GM12878 (cell line): Measurements from ENCODE around the gene SEC23A.

Experiments used
- CTCF ChIP-seq, 3 experiments: IDR thresholded peaks in 2 of 3; conservative IDR thresholded peaks in 1 of 3; 2 replicates each; pipeline ENCODE4 v1.5.1; 2011; ENCODE audit warnings: low read depth in 3 of 3, low read length in 3 of 3, mild to moderate bottlenecking in 3 of 3, control low read depth in 2 of 3, moderate library complexity in 2 of 3, inconsistent platforms in 1 of 3, mixed read lengths in 1 of 3; ENCODE audit not compliant: control insufficient read depth in 2 of 3, insufficient read depth in 1 of 3; ENCODE audit errors: extremely low read depth in 1 of 3
- POLR2A ChIP-seq: IDR thresholded peaks from 2 replicates; pipeline ENCODE4 v1.6.1; 2011; ENCODE audit warnings: low read depth, mild to moderate bottlenecking, low read length
- SMC3 ChIP-seq: IDR thresholded peaks from 2 replicates; pipeline ENCODE4 v1.6.1; 2011; ENCODE audit warnings: low read length, improper control_type of control experiment, borderline replicate concordance
- ZBTB33 ChIP-seq: fragments of 450-650 bp; IDR thresholded peaks from 2 replicates; pipeline ENCODE4 v1.6.1; 2017; ENCODE audit warnings: mild to moderate bottlenecking
- ZNF384 ChIP-seq: IDR thresholded peaks from 2 replicates; pipeline ENCODE4 v1.6.1; 2012; ENCODE audit warnings: low read depth, mild to moderate bottlenecking, low read length, improper control_type of control experiment, borderline replicate concordance

DNA sequence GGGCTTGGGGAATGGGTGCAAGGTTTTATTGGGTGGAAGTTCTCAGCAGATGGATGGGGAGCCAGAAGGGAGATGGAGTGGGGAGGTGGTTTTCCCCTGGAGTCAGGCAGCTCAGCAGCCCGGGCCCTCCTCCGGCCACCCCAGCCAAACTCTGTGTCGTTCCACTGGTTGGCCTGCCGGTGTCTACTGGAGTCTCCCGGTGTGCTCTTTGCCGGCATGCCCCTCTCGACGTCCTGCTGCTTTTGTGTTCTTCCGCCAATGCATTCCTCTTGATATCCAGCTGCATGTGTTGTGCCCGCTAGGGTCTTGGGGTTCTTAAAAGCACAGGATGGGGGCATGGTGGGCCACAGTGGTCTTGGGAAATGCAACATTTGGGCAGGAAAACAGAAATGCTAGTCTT lies 72.8 kb downstream of the SEC23A start:
- TF ChIP-seq CTCF (IDR thresholded peaks at IDR 0.05 in 2 of 3, conservative IDR thresholded peaks at IDR 0.05 in 1 of 3; ENCODE audit: control insufficient read depth in 2 of 3, extremely low read depth in 1 of 3, insufficient read depth in 1 of 3, low read depth in 3 of 3, low read length in 3 of 3) (no peak), POLR2A (no peak), SMC3 (no peak), ZNF384 (no peak), ZBTB33 (no peak)
